PC-3 (cell line): ENCODE measurements around the gene TTLL4.

Experiments
- CTCF ChIP-seq: fragments of 300-600 bp; sonication (generic); conservative IDR thresholded peaks from 2 replicates; pipeline ENCODE4 v1.5.1; 2017; ENCODE audit warnings: antibody characterized with exemption, low read depth, mild to moderate bottlenecking, low read length
- EZH2 ChIP-seq: fragments of 300-600 bp; sonication (generic); IDR thresholded peaks from one replicate; pipeline ENCODE4 v1.6.1; 2017; ENCODE audit warnings: antibody characterized with exemption, mild to moderate bottlenecking, low read length; ENCODE audit not compliant: unreplicated experiment
- EZH2phosphoT487 ChIP-seq: fragments of 300-600 bp; sonication (generic); IDR thresholded peaks from 2 replicates; pipeline ENCODE4 v1.6.1; 2018; ENCODE audit warnings: mild to moderate bottlenecking, antibody characterized with exemption, low read length, borderline replicate concordance

- no peak for TF ChIP-seq CTCF
- no peak for TF ChIP-seq EZH2
- TF ChIP-seq EZH2phosphoT487: no peak
These were observed 30.6 kb upstream of the TTLL4 start for GRCh38 chr2:218680061-218680460.
